Adrenal gland (tissue), 5 donors: Measurements from ENCODE around the gene CGREF1.

Experiments
- POLR2A ChIP-seq, 2 donors: fragments of 450-650 bp; IDR thresholded peaks; one replicate each; pipeline ENCODE4 v1.6.1; 2017; ENCODE audit warnings: antibody characterized with exemption in 2 of 2, mild to moderate bottlenecking in 2 of 2, moderate library complexity in 1 of 2
- TF ChIP-seq, protein P1 (sequence below), 6 experiments: fragments of 450-650 bp in 4 of 6; fragments of 200-600 bp in 2 of 6; sonication (generic) in 1 of 6; IDR thresholded peaks; 1 replicate in 5 of 6; 2 replicates in 1 of 6; pipeline versions ENCODE4 v1.5.1 to v1.8.0; 2016 to 2021; ENCODE audit warnings: antibody characterized with exemption in 6 of 6, mild to moderate bottlenecking in 2 of 6, moderate library complexity in 1 of 6
- donor health status: DM: no; HTN: no; CAD: no.

DNA sequence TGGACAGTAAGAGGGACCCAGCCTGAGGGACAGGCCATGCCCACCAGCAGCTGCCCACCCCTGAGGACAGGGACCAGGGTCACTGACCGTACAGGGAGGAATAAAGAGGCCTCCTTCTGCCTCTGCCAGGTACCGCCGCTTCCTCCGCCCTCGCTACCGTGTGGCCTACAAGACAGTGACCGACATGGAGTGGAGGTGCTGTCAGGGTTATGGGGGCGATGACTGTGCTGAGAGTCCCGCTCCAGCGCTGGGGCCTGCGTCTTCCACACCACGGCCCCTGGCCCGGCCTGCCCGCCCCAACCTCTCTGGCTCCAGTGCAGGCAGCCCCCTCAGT, 38.4 kb downstream of the CGREF1 start:
- TF ChIP-seq, protein P1, sequence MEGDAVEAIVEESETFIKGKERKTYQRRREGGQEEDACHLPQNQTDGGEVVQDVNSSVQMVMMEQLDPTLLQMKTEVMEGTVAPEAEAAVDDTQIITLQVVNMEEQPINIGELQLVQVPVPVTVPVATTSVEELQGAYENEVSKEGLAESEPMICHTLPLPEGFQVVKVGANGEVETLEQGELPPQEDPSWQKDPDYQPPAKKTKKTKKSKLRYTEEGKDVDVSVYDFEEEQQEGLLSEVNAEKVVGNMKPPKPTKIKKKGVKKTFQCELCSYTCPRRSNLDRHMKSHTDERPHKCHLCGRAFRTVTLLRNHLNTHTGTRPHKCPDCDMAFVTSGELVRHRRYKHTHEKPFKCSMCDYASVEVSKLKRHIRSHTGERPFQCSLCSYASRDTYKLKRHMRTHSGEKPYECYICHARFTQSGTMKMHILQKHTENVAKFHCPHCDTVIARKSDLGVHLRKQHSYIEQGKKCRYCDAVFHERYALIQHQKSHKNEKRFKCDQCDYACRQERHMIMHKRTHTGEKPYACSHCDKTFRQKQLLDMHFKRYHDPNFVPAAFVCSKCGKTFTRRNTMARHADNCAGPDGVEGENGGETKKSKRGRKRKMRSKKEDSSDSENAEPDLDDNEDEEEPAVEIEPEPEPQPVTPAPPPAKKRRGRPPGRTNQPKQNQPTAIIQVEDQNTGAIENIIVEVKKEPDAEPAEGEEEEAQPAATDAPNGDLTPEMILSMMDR (IDR thresholded peaks at IDR 0.05), result no peak
- no peak for TF ChIP-seq POLR2A (IDR thresholded peaks at IDR 0.05)
